ENCODE data around the gene DKKL1.

Gene DKKL1

DNA sequence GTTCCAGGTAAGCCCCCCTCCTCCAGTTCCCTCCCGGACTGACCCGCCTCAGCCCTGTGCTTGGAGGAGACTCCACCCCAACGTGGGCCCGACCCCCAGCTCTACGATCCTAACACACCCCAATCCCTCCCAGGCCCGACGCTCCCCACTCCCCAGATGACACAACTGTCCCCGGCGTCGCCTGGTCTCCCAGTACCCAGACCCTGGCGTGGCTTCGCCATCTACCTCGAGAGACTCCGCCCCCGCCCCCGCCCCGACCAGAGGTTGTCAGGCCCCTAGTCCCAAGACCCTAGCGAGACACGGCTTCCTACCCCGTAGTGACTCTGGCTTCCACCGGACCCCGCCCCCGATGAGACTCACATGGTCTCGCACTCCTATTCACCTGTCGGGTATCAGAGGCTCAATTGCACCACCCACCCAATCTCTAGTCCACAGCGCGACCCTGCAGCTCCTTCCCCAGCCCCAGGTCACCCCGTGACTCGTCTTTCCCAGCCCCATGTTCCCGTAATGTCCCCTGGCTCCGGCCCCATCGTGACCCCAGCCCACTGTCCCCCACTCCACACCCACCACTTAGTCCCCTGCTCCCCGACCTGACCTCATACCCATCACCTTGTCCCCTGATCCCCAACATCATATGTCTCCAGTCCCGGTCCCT is 25.5 kb upstream of the DKKL1 start:
- DNase-seq, result no peak

DNA sequence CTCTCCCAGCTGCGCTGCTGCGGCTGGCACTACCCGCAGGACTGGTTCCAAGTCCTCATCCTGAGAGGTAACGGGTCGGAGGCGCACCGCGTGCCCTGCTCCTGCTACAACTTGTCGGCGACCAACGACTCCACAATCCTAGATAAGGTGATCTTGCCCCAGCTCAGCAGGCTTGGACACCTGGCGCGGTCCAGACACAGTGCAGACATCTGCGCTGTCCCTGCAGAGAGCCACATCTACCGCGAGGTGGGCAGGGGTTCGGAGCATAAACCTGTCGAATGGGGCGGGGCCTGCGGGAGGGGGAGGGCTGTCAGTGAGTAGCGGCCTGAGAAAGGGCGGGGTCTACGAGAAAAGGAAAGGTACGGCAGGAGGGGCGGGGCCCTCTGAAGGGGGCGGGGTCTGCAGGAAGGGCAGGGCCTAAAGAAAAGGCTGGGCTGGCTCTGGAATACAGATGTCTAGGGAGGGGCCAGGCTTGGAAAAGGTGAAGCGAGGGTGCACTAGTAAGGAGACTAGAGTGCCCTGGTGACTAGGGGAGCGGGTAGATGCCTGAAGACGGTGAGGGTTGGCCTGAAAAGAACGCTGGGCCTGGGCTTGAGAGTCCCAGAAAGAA is 24.9 kb upstream of the DKKL1 start:
- DNase-seq, result no peak

DNA sequence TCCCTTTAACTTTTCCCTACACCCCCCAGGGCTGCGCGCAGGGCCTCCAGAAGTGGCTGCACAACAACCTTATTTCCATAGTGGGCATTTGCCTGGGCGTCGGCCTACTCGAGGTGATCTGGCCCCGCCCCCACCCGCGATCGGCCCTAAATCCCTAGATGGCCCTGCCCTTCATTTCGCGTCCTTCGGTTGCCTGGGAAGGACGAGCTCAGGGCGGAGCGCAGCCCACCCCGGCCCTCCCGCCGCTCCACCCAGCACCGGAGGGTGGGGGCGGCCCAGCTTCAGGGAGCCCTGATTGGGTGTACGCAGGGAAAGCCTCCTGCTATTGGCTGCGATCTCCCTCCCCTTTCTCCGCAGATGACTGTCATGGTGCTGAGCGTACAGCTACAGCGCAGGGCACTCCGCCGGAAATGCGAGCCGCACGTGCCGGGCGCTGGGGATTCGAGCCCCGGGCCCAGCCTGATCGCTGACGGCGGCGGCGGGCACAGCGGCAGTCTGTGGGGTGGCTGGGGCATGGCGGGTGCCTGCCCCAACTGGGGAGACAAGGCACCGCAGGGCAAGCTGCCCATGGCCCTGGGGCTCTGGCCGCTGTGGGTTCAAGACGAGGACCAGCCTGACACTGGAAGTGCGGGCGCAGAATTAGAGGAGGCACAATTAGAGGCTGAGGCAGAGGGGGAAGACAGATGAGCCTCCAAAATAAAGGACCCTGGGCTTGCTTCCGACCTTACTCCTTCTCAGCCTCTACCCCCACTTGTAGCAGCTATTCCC is 24.2 kb upstream of the DKKL1 start:
- DNase-seq, result no peak

DNA sequence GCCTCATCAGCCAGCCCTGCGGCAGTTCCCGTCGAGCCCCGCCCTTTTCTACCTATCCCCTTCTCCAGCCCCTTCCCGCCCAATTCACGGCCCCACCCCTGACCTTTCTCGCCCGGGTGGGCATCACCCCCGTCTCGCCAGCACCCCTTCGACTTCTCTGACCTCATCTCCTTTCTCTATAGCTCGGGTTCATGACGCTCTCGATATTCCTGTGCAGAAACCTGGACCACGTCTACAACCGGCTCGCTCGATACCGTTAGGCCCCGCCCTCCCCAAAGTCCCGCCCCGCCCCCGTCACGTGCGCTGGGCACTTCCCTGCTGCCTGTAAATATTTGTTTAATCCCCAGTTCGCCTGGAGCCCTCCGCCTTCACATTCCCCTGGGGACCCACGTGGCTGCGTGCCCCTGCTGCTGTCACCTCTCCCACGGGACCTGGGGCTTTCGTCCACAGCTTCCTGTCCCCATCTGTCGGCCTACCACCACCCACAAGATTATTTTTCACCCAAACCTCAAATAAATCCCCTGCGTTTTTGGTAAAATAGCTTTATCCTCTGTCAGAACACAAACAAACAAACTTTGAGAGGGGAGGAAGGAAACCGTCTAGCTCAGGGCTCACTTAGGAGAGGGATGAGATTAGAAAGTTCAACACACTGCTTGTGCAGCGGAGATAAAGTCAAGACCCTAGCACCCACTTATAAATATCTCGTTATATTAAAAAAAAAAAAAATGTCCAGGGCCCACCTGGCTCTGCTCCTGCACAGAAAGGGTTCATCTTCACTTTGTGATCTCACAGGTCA is 23.4 kb upstream of the DKKL1 start:
- no peak for DNase-seq

DNA sequence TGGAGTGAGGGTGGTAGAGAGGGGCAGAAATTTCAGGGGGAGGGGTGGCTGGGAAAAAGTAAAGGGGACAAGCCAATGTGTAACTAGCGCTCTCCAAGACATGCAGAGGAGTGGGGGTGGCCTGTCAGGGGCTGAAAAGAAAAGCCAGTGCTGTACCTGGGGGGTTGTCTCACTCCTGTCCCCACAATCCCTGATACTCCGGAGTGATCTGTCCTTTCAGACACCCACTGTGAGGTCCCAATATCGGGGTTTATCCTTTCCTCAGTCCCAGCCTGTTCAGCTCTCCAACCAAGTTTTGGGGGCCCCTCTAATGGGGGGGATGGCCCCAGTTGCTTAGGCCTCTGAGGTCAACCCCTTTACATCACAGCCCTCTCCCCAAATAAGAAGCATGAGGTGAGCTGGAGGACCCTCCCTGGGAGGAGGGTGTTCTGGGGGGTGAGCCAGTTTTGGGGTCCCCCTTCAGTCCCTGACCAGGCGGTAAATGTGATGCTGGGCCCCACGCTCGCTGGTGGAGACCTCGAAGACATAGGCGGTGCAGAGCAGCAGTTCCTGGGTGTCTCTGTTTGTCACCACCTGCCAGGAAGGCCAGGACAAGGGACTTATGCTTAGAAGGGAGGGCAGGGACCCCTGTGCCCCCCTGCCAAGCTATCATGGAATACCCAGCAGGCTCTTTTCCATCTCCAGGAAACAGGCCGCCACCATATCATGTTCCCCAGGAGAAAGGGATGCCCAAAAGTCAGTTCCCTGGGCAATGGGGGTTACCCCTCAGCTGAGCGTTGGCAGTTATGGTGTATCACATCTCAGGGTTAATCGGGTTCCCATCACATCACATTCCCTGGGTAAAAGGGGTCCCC is 22.6 kb upstream of the DKKL1 start:
- no peak for DNase-seq

DNA sequence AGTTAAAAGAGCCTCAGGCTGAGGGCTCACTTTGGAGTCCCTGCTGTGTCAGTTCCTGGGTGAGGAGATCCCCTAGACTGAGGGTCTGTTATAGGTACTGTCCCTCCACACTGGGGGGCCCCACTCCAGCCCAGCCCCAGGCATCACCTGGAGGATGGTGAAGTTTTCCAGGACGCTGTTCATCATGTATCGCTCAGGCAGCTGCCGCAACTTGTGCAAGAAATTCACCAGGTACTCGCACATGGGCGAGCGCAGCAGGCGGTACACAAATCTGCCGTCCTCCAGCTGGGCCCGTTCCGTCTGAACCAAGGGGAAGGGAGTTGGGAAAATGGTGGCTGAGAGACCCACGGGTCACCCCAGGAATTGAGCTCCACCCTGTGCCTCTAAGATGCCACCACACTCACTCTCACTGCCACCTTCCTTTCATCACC is 21.4 kb upstream of the DKKL1 start:
- DNase-seq, result no peak

DNA sequence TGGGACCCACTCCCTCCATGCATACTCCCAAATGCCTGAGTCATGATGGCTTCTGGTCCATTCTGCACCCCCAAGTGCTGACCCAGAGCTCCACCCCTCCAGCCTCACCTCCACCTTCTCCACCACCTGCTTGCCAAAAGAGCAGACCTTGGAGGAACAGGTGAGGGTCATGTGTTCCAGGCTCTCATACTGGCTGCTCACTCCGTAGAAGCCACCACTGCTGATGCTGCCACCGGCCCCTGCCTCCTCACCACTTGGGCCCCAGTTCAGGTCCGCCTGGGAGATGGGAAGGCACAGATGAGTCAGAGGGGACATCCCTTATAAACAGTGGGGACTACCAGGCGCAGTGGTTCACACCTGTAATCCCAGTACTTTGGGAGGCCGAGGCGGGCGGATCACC is 20.6 kb upstream of the DKKL1 start:
- DNase-seq, result no peak

DNA sequence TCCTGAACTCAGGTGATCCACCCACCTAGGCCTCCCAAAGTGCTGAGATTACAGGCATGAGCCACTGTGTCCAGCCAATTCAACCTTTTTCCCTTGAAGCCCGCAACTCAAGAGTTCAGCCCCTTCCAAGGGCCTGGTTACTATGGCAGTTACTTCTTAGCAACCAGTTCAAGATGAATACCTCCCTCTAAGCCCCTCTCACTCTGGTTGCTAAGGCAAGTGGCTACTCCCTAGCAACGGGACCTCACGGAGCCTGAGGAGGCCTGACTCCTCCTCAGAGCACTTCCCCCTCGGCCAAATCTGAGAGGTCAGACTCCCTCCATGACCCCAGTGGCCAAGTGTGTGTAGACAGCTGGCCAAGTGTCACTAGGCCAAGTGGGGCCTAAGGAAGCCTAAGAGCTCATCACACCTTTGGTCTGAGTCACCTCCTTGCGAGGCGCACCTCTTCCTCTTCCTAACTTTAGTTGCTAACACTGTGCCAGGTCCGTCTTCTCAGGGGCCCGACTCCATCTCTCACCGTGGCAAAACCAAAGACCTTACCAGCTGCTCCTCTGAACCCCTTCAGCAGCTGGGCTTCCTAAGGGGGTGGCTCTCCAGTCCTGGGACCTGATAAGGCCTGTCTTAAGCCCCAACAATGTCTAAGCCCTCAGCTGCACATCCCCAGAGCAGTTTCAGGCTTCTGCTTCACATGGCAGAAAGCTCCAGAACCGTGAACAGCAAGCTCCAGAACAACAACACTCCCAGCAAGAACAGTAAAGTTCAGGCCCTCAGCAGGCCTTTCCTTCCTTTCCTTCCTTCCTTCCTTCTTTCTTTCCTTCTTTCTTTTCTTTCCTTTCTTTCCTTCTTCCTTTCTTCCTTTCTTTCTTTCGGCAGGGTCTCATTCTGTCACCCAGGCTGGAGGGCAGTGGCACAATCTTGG is 18.9 kb upstream of the DKKL1 start:
- DNase-seq, result no peak

DNA sequence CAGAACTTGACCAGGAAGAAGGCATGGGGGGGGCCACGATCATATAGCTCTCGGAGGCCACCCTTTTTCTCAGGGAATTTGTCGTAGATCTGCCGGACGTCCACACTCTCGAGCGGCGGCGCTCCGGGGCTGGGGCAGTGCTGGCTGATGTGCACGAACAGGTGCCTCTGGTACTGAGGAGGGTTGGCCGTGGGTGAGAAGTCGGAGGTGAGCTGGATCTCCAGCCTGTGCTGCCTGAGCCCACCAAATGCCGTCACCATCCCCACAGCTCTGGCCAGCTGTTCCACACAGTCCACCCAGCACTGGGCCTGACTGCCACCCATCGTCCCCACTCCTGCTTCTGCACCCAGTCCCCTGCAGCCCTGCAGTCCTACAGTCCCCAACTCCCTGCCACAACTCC is 16.5 kb upstream of the DKKL1 start:
- no peak for DNase-seq

DNA sequence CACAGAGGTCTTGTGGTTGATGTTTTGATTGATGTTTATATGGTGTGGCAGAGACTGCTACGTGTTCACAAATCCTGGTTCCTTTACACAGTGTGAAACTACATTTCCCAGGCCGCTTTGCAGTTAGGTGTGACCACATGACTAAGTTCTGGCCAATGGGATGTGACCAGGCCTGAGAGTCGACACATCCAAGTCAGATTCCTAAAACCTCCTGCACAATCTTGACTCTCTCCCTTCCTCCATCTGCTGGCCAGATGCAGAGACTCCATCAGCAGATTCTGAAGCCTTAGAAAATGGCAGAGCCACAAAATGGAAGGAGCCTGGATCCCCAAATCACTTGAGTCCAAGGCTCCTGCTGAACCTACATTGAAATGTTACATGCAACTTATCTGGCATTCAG is 15.8 kb upstream of the DKKL1 start:
- no peak for DNase-seq

DNA sequence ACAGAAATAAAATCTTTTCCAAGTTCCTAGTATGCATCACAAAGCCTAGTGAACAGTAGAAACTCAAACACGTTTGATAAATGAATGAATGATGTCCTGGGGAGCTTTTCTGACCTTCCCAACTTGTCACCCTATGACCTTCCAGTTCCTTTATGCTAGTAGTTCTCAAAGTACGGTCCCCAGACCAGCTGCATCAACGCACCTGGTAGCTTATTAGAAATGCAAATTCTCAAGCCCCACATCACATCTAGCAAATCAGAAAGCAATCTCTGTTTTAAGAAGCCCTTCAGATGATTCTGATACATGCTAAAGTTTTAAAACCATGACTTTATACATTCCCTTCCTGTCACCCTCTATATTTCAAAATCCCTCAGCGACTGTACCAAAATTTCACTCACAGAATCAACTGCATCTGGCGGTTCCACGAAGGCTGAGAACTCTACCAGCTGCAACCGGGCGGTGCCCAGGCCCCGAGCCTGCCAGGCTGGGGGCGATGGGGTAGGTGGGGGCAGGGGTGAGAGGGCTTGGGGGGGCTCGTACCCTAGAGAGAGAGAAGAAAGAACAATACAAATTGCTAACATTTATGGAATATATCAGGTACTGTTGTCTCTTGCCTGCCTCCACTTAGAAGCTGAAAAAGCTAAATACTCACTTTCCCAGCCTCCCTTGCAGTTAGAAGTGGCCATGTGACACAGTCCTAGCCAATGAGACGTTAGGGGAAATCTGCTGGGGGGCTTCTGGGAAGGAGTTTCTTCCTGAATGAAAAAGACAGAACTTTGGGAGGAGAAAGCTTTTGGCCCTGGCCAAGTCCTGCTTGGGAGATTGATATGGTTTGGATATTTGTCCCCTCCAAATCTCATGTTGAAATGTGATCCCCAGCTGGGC is 15.1 kb upstream of the DKKL1 start:
- no peak for DNase-seq

DNA sequence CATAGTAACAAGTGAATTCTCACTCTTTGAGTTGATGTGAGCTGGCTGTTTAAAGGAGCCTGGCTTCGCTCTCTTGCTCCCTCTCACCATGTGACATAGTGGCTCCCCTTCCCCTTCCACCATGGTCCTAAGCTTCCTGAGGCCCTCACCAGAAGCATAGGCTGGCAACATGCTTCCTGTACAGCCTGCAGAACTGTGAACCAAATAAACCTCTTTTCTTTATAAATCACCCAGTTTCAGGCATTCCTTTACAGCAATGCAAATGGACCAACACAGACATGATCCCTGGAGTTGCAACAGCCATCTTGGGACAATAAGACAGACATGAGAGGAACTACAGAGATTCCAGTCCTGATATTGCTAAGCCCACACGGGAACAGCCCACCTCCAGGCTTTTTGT is 14.1 kb upstream of the DKKL1 start:
- DNase-seq, result no peak

DNA sequence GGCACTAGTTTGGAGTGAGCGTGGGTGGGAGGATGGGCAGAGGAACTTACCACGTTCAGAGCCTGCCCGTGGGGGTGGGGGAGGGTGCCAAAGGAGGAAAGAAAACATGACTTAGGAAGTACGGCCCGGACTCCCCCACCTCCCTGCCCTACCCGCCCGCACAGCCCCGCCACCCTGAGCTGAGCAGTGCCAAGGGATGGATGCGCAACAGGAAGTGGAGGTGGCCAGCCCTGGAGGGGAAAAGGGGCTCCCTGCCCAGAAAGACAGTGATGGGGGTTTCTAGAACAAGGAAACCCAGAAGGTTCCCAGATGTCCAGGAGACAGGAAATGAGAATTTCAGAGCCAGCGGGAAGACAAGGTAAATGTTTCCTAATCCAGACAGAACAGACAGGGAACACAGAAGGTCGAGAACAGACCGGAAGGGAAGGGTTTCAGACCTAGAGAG is 7.7 kb upstream of the DKKL1 start:
- DNase-seq, result no peak

DNA sequence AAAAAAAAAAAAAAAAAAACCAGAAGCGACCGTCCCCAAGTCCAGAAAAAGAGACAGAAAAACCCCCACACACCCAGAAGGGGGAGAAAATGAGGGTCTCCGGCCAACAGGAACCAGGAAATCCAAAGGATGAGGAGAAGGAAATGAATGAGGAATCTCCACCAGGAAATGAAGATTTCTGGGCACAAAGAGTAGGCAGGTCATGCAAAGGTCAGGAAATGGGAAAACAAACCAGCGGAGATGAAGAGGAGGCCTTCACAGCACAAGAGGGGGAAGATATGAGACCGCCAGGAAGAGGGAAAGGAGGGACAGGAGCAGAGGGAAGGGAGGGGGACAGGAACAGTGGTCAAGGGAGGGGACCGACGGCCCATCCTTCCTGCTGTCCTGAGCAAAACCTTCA is 7.3 kb upstream of the DKKL1 start:
- no peak for DNase-seq

DNA sequence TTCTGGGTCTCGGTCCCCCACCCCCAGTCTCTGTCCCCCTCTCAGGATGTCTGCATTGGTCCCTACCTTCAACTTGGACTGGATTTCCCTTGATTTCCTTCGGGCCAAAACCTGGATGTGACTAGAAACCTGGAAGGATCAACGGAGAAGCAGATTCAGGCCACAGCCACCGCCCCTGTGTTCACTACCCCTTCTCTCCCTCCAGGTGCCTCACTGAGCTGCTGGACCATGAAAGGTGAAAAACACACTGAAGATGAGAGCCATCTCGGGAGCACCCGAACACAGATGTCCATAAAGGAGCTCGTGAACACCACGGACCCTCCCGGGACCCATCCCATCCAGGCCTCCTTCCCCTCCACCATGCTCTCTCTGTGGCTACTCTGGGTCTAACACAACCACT is 6.5 kb upstream of the DKKL1 start:
- DNase-seq, result no peak

DNA sequence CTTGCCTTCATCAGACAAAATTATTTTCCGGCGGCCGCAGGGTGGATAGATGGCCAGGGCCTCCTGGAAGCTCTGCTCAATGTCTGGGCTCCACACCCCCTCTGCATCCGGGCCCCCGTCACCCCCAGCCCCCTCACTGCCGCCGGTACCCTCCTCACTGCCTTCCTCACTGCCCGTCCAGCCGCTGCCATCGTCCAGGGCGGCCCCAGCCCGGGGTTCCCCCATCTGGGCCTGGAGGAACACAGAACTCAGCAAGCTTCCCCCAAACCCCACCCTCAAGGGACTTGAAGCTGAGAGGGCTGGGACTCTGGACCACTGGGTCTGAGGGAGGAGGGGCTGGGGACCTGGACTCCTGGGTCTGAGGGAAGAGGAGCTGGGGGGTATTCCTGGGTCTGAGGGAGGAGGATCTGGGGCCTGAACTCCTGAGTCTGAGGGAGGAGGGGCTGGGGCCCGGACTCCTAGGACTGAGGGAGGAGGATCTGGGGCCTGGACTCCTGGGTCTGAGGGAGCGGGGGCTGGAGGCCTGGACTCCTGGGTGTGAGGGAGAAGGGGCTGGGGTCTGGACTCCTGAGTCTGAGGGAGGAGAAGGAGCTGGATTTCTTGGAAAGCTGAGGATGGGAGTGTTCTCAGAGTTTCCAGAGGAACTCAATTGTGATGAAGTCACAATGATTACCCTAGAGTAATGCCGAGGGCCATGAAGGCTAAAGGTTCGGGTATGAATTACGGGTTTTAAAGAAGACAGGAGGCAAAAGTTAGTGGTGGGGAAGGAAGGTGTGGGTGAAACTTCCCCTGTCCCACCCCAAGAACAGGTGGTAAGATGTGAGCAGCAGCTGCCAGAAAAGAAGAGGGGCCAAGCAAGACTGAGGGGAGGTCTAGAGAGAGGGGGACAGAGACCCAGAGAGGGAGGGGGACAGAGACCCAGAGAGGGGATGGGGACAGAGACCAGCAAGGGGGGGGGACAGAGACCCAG is 3.5 kb upstream of the DKKL1 start:
- DNase-seq, result no peak

DNA sequence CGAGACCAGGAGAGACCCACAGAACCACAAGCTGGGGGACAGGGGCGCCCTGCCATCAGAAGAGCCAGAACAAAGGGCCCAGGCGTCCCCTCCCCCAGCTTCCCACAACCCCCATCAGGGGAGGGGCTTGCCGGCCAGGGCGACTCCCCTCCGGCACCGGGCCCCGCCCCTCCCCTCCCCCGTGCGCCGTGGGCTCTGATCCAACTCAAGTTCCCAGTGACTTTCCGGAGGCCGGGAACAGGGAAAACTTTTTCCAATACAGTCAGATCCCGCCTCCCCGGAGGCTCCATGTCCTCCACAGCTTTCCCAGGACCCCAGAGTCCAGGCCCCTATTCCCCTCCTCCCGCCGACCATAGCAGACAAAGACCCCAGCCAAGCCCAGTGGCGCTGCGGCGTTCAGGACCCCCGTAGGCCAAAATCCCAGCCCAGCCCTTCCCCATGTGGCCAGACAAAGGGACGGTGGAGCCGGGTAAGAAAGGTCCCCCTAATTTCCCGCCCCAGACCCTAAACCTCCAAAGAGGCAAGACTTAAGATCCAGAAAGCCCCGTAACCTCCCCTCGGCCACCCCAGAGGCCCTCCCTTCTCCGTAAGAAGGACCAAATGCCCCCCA is 2.1 kb upstream of the DKKL1 start:
- DNase-seq, result no peak

All from cortex of kidney (tissue), 1 donor.